WTC11 (cell line): ENCODE data around the gene FGFRL1. TPM values are rescaled to one million over a fixed set of nuclear protein-coding genes. Genes with fewer than 3 reads are reported as not detected.

Source experiments
- ATAC-seq: fragments of 200-7000 bp; cut with Tn5 transposase; 2 replicates; pipeline ENCODE4 v1.10.0; 2021; ENCODE audit warnings: mild to moderate bottlenecking, moderate library complexity
- CTCF ChIA-PET: fragments of 300-600 bp; sonication (Branson Sonifier 250); formaldehyde crosslinking; loops from one replicate; lab custom pipeline; 2021; ENCODE audit warnings: antibody characterized with exemption; lab: Charles Lee
- POLR2A ChIA-PET: fragments of 350-600 bp; sonication (Branson Sonifier 250); formaldehyde crosslinking; loops from one replicate; lab custom pipeline; 2021; ENCODE audit warnings: antibody characterized with exemption; lab: Charles Lee
- DNase-seq: peaks from one replicate; pipeline ENCODE4 v3.0.0; 2021; ENCODE audit warnings: low spot score
- H3K27ac Mint-ChIP-seq: 2 replicates; pipeline ENCODE4 v1.8.0; 2021; ENCODE audit warnings: mixed read lengths
- H3K27me3 Mint-ChIP-seq: 2 replicates; pipeline ENCODE4 v1.8.0; 2021; ENCODE audit warnings: low read depth, mild to moderate bottlenecking, moderate library complexity, mixed read lengths
- H3K36me3 Mint-ChIP-seq: 2 replicates; pipeline ENCODE4 v1.8.0; 2021; ENCODE audit warnings: mixed read lengths
- H3K4me1 Mint-ChIP-seq: 2 replicates; pipeline ENCODE4 v1.8.0; 2022; ENCODE audit warnings: mixed read lengths
- H3K4me3 Mint-ChIP-seq: 2 replicates; pipeline ENCODE4 v1.8.0; 2021; ENCODE audit warnings: mild to moderate bottlenecking, moderate library complexity, mixed read lengths
- H3K9me3 Mint-ChIP-seq: 2 replicates; pipeline ENCODE4 v1.8.0; 2021; ENCODE audit warnings: mixed read lengths
- ATF2 ChIP-seq: sonication (generic); formaldehyde crosslinking; IDR thresholded peaks from 2 replicates; pipeline ENCODE4 v1.8.1; 2022; ENCODE audit warnings: low read depth, missing genetic modification reagents, borderline replicate concordance
- CREB1 ChIP-seq: sonication (generic); formaldehyde crosslinking; IDR thresholded peaks from 2 replicates; pipeline ENCODE4 v1.8.0; 2023; ENCODE audit warnings: mild to moderate bottlenecking, missing genetic modification reagents
- ELF4 ChIP-seq: sonication (generic); formaldehyde crosslinking; IDR thresholded peaks from 2 replicates; pipeline ENCODE4 v1.8.1; 2022; ENCODE audit warnings: low read depth, mild to moderate bottlenecking, moderate library complexity, missing genetic modification reagents
- EMX1 ChIP-seq: fragments of 250-450 bp; sonication (Bioruptor Pico); IDR thresholded peaks from 2 replicates; pipeline ENCODE4 v1.8.0; 2021; ENCODE audit warnings: mild to moderate bottlenecking
- FOXK1 ChIP-seq: sonication (generic); formaldehyde crosslinking; IDR thresholded peaks from 2 replicates; pipeline ENCODE4 v1.8.0; 2022; ENCODE audit warnings: mild to moderate bottlenecking, moderate library complexity, missing genetic modification reagents
- FOXP1 ChIP-seq: sonication (generic); formaldehyde crosslinking; IDR thresholded peaks from 2 replicates; pipeline ENCODE4 v1.8.0; 2022; ENCODE audit warnings: missing genetic modification reagents, mild to moderate bottlenecking, moderate library complexity, borderline replicate concordance
- GRHL2 ChIP-seq: fragments of 250-450 bp; sonication (Bioruptor Pico); IDR thresholded peaks from 2 replicates; pipeline ENCODE4 v1.8.0; 2022; ENCODE audit warnings: mild to moderate bottlenecking, moderate library complexity; ENCODE audit not compliant: insufficient replicate concordance, severe bottlenecking
- HMGA2 ChIP-seq: fragments of 250-450 bp; sonication (Bioruptor Pico); IDR thresholded peaks from 2 replicates; pipeline ENCODE4 v1.4.0; 2021; ENCODE audit warnings: mild to moderate bottlenecking, moderate library complexity
- IRF1 ChIP-seq: sonication (generic); formaldehyde crosslinking; IDR thresholded peaks from 2 replicates; pipeline ENCODE4 v1.8.0; 2023; ENCODE audit warnings: missing genetic modification reagents
- IRF2 ChIP-seq: sonication (generic); formaldehyde crosslinking; IDR thresholded peaks from 2 replicates; pipeline ENCODE4 v1.8.0; 2022; ENCODE audit warnings: low read depth, missing genetic modification reagents, borderline replicate concordance
- MLX ChIP-seq: sonication (generic); formaldehyde crosslinking; IDR thresholded peaks from 2 replicates; pipeline ENCODE4 v1.8.1; 2023; ENCODE audit warnings: mild to moderate bottlenecking, missing genetic modification reagents, moderate library complexity
- NFE2L1 ChIP-seq: sonication (generic); formaldehyde crosslinking; IDR thresholded peaks from 2 replicates; pipeline ENCODE4 v1.8.1; 2023; ENCODE audit warnings: missing genetic modification reagents
- PREB ChIP-seq: sonication (generic); formaldehyde crosslinking; IDR thresholded peaks from 2 replicates; pipeline ENCODE4 v1.8.1; 2022; ENCODE audit warnings: mild to moderate bottlenecking, missing genetic modification reagents, moderate library complexity, borderline replicate concordance
- PRRX2 ChIP-seq: fragments of 250-450 bp; sonication (Bioruptor Pico); IDR thresholded peaks from 2 replicates; pipeline ENCODE4 v1.8.0; 2021; ENCODE audit warnings: mild to moderate bottlenecking
- SMAD4 ChIP-seq: sonication (generic); formaldehyde crosslinking; IDR thresholded peaks from 2 replicates; pipeline ENCODE4 v1.8.0; 2022; ENCODE audit warnings: mild to moderate bottlenecking, missing genetic modification reagents
- TEAD4 ChIP-seq: sonication (generic); formaldehyde crosslinking; IDR thresholded peaks from 2 replicates; pipeline ENCODE4 v1.8.0; 2022; ENCODE audit warnings: mild to moderate bottlenecking, missing genetic modification reagents
- TP53 ChIP-seq: sonication (generic); formaldehyde crosslinking; IDR thresholded peaks from 2 replicates; pipeline ENCODE4 v1.8.1; 2023; ENCODE audit warnings: mild to moderate bottlenecking, missing genetic modification reagents
- ZBTB21 ChIP-seq: sonication (generic); formaldehyde crosslinking; IDR thresholded peaks from 2 replicates; pipeline ENCODE4 v1.8.1; 2023; ENCODE audit warnings: mild to moderate bottlenecking, missing genetic modification reagents, borderline replicate concordance
- ZNF121 ChIP-seq: sonication (generic); formaldehyde crosslinking; IDR thresholded peaks from 2 replicates; pipeline ENCODE4 v1.8.0; 2023; ENCODE audit warnings: missing genetic modification reagents
- ZNF219 ChIP-seq: sonication (generic); formaldehyde crosslinking; IDR thresholded peaks from 2 replicates; pipeline ENCODE4 v1.8.0; 2023; ENCODE audit warnings: missing genetic modification reagents, mild to moderate bottlenecking, borderline replicate concordance
- ZNF396 ChIP-seq: fragments of 250-450 bp; sonication (Bioruptor Pico); IDR thresholded peaks from 2 replicates; pipeline ENCODE4 v1.8.0; 2021; ENCODE audit warnings: mild to moderate bottlenecking, moderate library complexity, borderline replicate concordance
- ZNF671 ChIP-seq: fragments of 250-450 bp; sonication (Bioruptor Pico); IDR thresholded peaks from 2 replicates; pipeline ENCODE4 v1.8.0; 2021; ENCODE audit warnings: mild to moderate bottlenecking
- total RNA-seq: library from RNA; stranded (reverse); gene quantifications from 3 replicates; pipeline ENCODE4 v1.2.3, GENCODE V29; 2021
- TF ChIP-seq, protein P1 (sequence below): sonication (generic); formaldehyde crosslinking; IDR thresholded peaks from 2 replicates; pipeline ENCODE4 v1.8.0; 2022; ENCODE audit warnings: mild to moderate bottlenecking, missing genetic modification reagents
- TF ChIP-seq, protein P2 (sequence below): fragments of 250-450 bp; sonication (Bioruptor Pico); IDR thresholded peaks from 2 replicates; pipeline ENCODE4 v1.8.0; 2021; ENCODE audit warnings: mild to moderate bottlenecking

FGFRL1 gene
- total RNA-seq, 1 experiment from 2014 or later = 25.9 TPM

- no peaks in the 10 kb centered on the region for H3K36me3 Mint-ChIP-seq
- no peak for DNase-seq
- H3K27ac Mint-ChIP-seq = no peak overlapping the region
- POLR2A ChIA-PET = no interaction called here
- no peaks in the 10 kb centered on the region for H3K4me1 Mint-ChIP-seq
- no peak for TF ChIP-seq PRRX2 (CRISPR knock-in tag)
- TF ChIP-seq ELF4 (CRISPR knock-in tag) = no peak
- TF ChIP-seq EMX1 (CRISPR knock-in tag) = no peak
- TF ChIP-seq NFE2L1 (CRISPR knock-in tag) = no peak
- no peak for TF ChIP-seq MLX (CRISPR knock-in tag)
- TF ChIP-seq, protein P1, sequence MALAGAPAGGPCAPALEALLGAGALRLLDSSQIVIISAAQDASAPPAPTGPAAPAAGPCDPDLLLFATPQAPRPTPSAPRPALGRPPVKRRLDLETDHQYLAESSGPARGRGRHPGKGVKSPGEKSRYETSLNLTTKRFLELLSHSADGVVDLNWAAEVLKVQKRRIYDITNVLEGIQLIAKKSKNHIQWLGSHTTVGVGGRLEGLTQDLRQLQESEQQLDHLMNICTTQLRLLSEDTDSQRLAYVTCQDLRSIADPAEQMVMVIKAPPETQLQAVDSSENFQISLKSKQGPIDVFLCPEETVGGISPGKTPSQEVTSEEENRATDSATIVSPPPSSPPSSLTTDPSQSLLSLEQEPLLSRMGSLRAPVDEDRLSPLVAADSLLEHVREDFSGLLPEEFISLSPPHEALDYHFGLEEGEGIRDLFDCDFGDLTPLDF (CRISPR knock-in tag) = no peak
- no peak for TF ChIP-seq ZBTB21 (CRISPR knock-in tag)
- TF ChIP-seq TEAD4 (CRISPR knock-in tag) = no peak
- TF ChIP-seq ZNF219 = no peak
- no peak for TF ChIP-seq FOXK1 (CRISPR knock-in tag)
- TF ChIP-seq IRF1 (CRISPR knock-in tag) = no peak
- TF ChIP-seq ZNF121 = no peak
- TF ChIP-seq GRHL2 (CRISPR knock-in tag) = no peak
- no peak for TF ChIP-seq ZNF396 (CRISPR knock-in tag)
- TF ChIP-seq CREB1 = no peak
- TF ChIP-seq ATF2 (CRISPR knock-in tag) = no peak
- no peak for TF ChIP-seq SMAD4 (CRISPR knock-in tag)
- CTCF ChIA-PET = no interaction called here
- H3K4me3 Mint-ChIP-seq = no peak overlapping the region
- H3K27me3 Mint-ChIP-seq = peaks cover 42% of the 10 kb centered on the region
- ATAC-seq = no peak
- no peaks in the 10 kb centered on the region for H3K9me3 Mint-ChIP-seq
Observed at GRCh38 chr4:1048773-1049590, 37.6 kb downstream of the FGFRL1 start.

- ChIA-PET CTCF (no interaction called here), POLR2A (no interaction called here)
- H3K4me1 Mint-ChIP-seq = no peaks in the 10 kb centered on the region
- H3K27me3 Mint-ChIP-seq = peaks cover 42% of the 10 kb centered on the region
- no peak for DNase-seq
- TF ChIP-seq PREB (CRISPR knock-in tag) = no peak
- TF ChIP-seq EMX1 (CRISPR knock-in tag) = no peak
- TF ChIP-seq, protein P2, sequence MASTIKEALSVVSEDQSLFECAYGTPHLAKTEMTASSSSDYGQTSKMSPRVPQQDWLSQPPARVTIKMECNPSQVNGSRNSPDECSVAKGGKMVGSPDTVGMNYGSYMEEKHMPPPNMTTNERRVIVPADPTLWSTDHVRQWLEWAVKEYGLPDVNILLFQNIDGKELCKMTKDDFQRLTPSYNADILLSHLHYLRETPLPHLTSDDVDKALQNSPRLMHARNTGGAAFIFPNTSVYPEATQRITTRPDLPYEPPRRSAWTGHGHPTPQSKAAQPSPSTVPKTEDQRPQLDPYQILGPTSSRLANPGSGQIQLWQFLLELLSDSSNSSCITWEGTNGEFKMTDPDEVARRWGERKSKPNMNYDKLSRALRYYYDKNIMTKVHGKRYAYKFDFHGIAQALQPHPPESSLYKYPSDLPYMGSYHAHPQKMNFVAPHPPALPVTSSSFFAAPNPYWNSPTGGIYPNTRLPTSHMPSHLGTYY (CRISPR knock-in tag) = no peak
- TF ChIP-seq FOXK1 (CRISPR knock-in tag) = no peak
- no peak for TF ChIP-seq IRF2
- TF ChIP-seq MLX (CRISPR knock-in tag) = no peak
- TF ChIP-seq TEAD4 (CRISPR knock-in tag) = no peak
- no peak for TF ChIP-seq FOXP1 (CRISPR knock-in tag)
- no peak for TF ChIP-seq ZNF671 (CRISPR knock-in tag)
- TF ChIP-seq TP53 (CRISPR knock-in tag) = no peak
- TF ChIP-seq HMGA2 (CRISPR knock-in tag) = no peak
- H3K4me3 Mint-ChIP-seq = no peak overlapping the region
- H3K36me3 Mint-ChIP-seq = no peaks in the 10 kb centered on the region
- H3K9me3 Mint-ChIP-seq = no peaks in the 10 kb centered on the region
- no peak overlapping the region for H3K27ac Mint-ChIP-seq
- ATAC-seq = no peak
Observed at GRCh38 chr4:1049591-1049905, 38.1 kb downstream of the FGFRL1 start.
